NCI-H526 (cell line): ENCODE data around the gene FAM3D.
"Not testable (repeated sequence)": the region's sequence is repeated elsewhere in the genome, so short reads cannot be mapped to it uniquely, and the experiment has no call there.

ENCODE experiments used
- DNase-seq, 2 experiments: peaks; one replicate each; lab custom pipeline; 2025; lab: John Stamatoyannopoulos, UW

The FAM3D gene

DNA sequence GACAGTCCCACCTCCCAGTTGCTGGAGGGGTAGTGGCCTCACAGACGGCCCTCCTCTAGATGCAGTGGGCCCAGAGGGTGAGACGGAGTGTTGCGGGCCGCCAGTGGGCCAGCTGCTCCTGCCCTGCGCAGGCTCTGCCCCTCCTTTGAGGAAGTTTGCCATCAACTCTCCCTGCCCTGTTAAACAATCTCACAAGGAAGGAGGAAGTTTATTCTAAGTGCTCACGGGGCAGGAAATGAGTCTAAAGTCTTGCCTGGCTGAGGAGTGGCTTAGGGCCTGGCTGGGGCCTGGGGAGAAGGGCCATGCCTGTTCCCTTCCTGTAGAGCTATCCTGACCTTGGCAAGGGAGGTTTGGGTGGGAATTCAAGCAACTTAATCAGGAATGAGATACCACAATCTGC is at the start of gene FAM3D:
FAM3D (minus strand) TSS at position 92 of the 400 bp plus-strand sequence. CDS start 11,211 bp downstream, outside the sequence.
- no peak for DNase-seq

GRCh38 chr3:58713715-58714401 is 47.3 kb upstream of the FAM3D start:
- DNase-seq: no peak

DNA sequence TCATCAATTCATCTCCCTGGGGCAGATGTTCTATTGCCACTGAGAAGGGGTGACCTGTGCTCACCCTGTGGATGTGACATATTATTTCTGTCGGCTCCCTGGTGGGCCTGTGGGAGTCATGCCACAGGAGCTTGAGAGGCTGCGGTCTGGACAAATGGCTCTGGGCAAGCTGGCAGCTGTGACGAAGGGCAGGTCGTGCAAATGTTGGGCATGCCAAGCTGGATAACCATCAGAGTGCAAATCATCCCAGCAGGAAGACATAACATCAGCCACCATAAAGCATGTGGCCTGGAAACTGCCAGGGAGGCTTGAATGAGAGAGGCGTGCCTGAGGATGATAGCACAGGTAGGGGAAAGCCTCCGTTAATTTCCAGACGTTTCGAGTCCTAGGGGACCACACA is 45.3 kb upstream of the FAM3D start:
- no peak for DNase-seq

GRCh38 chr3:58708983-58709382 is 42.4 kb upstream of the FAM3D start:
- DNase-seq: not testable (repeated sequence)

DNA sequence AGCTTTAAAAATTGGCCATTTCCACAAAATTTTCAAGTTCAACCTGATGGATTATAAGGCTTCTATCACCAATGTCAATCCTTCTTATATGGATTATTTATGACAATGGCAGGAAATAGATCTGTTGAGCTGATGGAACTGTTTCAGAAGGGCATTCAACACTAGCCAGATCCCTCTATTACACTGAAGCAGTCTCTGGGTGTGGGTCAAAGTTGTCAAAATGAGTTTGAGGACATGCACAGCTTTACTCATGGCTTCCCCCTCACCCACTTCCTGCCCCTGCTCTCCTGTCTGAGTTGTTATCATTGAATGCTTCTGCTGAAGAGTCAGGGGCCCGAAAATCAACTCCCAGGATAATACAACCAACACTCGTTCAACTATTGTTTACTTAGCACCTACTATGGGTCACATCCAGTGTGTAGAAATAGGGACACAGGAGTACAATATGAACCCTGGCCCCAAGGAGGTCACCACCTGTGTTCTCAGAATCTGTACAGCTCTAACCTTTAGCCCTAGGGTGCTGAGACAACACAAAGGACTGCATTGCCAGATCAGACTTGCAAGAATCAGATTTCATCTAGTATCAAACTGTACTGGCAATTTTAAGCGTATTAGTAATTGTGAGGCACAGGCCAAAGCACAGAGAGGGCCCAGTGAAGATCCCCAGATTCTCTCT is 41.7 kb upstream of the FAM3D start:
- DNase-seq: no peak

- DNase-seq: no peak
These were observed 40.9 kb upstream of the FAM3D start for GRCh38 chr3:58707390-58707930.

DNA sequence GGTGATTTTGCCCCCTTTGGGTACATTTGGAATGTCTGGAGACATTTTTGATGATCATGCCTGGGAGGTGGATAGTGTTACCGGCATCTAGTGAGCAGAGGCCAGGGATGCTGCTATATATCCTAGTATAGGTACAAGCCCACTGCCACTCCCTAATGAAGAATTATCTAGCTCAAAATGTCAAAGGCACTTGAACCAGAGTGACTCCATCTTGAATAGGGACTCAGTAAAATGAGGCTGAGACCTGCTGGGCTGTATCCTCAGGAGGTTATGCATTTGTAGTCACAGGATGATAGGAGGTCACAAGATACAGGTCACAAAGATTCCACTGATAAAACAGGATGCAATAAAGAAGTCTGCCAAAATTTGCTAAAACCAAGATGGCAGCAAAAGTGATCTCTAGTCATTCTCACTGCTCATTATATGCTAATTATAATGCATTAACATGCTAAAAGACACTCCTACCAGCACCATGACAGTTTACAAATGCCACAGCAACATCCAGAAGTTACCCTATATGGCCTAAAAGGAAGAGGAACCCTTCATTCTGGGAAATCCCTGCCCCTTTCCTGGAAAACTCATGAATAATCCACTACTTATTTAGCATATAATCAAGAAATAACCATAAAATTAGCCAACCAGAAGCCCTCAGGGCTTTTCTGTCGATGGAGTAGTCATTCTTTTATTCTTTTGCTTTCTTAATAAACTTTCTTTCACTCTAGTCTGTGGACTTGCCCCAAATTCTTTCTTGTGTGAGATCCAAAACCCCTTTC is 40.0 kb upstream of the FAM3D start:
- no peak for DNase-seq

GRCh38 chr3:58704745-58705144 is 38.2 kb upstream of the FAM3D start:
- DNase-seq: no peak

- not testable (repeated sequence) for DNase-seq
These were observed 37.7 kb upstream of the FAM3D start for GRCh38 chr3:58704304-58704703.

GRCh38 chr3:58698246-58698645 is 31.7 kb upstream of the FAM3D start:
- no peak for DNase-seq

DNA sequence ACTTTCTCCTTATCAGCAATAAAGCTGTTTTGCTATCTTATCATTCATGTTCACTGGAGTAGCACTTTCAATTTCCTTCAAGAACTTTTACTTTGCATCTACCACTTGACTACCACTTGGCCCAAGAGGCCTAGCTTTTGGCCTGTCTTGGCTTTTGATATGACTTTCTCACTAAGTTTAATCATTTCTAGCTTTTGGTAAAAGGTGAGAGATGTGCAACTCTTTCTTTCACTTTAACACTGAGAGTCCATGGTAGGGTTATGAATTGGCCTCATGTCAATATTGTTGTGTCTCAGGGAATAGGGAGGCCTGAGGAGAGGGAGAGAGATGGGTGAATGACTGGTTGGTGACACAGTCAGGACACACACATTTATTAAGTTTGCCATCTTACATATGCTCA is 31.0 kb upstream of the FAM3D start:
- no peak for DNase-seq

DNA sequence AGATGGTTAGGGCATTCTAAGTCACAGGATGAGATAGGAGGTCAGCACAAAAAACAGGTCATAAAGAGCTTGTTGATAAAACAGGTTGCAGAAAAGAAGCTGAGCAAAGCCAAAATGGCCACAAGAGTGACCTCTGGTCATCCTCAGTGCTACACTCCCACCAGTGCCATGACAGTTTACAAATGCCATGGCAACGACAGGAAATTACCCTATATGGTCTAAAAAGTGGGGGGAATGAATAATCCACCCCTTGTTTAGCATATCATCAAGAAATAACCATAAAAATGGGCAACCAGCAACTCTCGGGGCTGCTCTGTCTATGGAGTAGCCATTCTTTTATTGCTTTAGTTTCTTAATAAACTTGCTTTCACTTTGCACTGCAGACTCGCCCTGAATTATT is 30.2 kb upstream of the FAM3D start:
- DNase-seq: not testable (repeated sequence)

GRCh38 chr3:58696093-58696492 is 29.5 kb upstream of the FAM3D start:
- no peak for DNase-seq

- not testable (repeated sequence) for DNase-seq
These were observed 28.7 kb upstream of the FAM3D start for GRCh38 chr3:58695284-58695683.

DNA sequence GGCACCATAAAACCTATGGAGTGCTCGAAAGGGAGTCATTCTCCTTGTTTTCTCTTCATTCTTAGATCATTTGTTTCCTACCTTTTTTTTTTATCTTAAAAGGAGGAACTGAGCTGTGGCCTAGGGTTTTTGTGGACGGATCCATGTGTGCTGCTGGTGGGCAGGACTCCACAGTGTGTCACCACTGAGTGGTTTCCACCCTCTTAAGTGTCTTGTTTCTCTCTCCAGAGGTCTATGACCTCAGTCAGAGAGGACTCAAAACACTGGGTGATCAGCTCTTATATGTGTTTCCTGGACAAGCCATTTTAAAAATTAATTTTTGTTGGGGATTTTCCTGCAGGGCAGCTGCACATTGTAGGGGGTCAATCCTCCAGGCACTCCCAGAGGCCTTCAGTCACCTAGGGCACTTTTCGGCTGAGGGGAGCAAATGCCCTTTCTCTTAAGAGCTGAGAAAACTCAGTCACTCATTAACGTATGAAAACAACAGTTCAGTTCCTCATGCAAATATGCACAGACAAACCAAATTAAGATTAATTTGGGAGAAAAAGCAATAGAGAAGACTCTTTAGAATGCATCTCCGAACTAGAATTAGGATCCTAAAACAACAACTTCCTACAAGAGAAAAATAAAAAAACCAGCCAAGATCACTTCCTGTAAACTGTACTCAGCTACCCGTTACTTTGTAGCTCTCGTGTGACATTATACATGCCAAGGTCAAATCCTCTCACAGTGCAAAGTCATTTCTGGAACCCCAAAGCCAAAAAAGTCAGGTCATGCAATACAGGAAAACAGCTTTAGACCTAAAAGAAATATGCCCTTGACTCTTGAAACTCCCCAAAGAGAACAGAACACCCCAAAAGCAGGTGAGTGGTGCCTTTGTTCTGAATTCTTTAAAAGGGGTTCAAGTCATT is 27.6 kb upstream of the FAM3D start:
- no peak for DNase-seq

GRCh38 chr3:58692484-58692883 is 25.9 kb upstream of the FAM3D start:
- no peak for DNase-seq

- DNase-seq: no peak
These were observed 25.4 kb upstream of the FAM3D start for GRCh38 chr3:58691997-58692396.

DNA sequence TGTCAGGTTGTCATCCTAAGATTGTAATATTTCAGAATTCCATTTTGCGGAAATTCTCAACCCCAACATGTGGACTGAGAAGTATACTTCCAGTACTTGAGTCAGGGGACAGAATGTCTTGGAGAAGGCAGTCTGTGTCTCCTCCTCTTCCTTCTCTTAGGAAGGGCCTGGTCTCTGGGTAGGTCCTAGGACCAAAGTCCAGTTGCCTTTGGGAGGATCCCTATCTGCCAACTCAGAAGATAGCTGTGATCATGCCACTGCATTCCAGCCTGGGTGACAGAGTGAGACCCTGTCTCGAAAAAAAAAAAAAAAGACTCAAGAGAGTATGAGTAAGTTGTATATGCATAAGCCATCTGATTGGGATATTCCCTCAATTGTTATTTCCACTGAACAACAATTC is 23.9 kb upstream of the FAM3D start:
- no peak for DNase-seq

- DNase-seq: no peak
These were observed 22.0 kb upstream of the FAM3D start for GRCh38 chr3:58688574-58688973.

DNA sequence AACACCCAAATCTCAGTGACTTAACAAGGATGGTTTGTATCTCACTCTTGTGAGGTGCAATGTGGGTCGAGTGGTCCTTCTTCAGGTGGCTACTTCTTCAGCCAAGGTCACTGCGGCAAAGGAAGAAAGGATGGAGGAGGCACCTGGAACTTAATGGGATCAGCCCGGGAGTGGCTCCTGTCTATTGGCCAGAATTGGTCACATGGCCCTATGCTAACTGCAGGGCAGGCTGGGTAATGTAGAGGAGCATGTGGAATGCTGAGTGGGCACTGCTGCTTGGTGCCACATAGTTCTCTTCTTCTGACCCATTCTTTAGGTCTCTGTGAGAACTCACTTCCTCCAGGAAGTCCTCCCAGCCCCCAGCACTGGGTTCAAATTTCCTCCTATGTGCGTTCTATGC is 20.3 kb upstream of the FAM3D start:
- no peak for DNase-seq

DNA sequence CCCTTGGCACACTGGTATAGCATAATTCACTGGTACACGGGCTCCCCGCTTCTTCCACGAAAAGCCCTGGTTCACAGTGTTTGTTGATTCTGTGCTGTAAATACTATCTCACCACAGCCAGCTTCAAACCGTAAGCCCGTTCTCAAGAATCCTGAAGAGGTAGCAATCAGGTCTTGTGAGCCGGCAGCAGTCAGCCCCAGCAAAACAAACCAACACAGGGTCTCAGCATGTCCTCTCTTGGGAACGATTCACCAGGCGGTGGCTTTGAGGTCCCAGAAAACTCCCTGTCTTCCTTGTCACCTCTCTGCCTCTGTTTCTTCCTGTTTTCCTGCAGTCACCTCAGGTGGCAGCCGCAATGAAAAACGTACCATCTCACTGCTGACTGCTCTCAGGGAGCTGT is 19.1 kb upstream of the FAM3D start:
- no peak for DNase-seq

DNA sequence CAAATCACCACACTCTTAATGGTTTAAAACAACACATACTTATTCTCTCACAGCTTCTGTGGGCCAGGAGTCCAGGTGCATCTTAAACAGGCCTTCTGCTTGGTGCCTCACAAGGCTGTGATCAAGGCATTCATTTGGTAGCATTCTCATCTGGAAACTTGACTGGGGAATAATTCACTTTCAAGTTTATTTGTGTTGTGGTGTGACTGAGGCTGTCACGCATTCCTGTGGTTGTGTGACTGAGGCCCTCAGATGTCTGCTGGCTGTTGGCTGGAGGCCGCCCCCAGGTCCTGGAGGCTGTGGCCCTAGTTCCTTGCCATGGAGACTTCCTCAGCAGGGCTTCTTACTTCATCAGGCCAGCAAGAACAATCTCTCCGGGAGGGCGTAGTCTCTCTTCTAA is 16.9 kb upstream of the FAM3D start:
- no peak for DNase-seq
